Measurements from ENCODE around the gene FRMD3.

FRMD3 gene

DNA sequence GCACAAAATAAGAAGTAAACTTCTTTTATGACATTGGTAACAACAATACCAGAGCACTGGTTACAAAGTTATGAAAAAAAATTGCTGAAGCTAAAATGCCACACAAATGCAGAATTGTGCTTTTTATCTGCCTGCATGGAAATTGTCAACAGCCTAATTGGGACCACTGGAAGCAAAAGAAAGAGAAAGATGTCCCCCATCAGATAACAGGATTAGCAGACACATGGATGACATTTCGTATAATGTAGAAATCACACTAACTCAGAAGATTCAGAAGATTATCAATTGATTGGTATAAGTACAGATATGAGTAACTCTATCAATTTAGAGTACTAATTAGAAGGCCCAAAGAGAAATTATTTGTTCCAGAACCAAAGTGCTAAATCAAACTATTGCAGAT is 19.1 kb upstream of the FRMD3 start:
- no peak overlapping the region for H3K9ac ChIP-seq (ENCODE audit: low read depth, low read length)
- no peaks in the 10 kb centered on the region for H3K9me3 ChIP-seq (ENCODE audit: control insufficient read depth, insufficient read depth, low read length)
- H3K4me3 ChIP-seq (ENCODE audit: low read depth, low read length) = no peak overlapping the region
- H3K36me3 ChIP-seq (ENCODE audit: control insufficient read depth, insufficient read depth, low read length) = no peaks in the 10 kb centered on the region
- H3K4me1 ChIP-seq (ENCODE audit: control insufficient read depth, insufficient read depth, low read length) = no peaks in the 10 kb centered on the region
- H3K27me3 ChIP-seq (ENCODE audit: control insufficient read depth, insufficient read depth, low read length) = no peaks in the 10 kb centered on the region

DNA sequence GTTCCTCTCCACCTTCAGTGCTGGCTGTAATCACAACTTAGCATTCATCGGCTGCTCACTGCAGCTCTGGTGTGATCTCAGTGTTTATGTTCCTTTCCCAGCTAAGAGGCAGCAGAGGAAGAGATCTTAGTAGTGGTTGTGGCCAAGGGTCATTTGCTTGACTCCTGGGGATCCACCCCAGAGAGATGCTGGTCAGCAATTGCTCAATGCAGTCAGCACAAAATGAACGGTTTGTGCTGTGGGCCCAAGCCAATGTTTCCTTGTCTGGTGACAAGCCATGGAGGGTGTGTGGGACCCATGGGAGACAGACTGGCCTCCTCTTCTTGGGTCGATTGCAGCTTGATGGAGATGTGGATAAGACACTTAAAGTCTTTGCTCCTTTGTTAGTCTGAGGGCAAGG is 16.1 kb upstream of the FRMD3 start:
- no peak overlapping the region for H3K4me3 ChIP-seq (ENCODE audit: low read depth, low read length)
- H3K27me3 ChIP-seq (ENCODE audit: control insufficient read depth, insufficient read depth, low read length) = no peaks in the 10 kb centered on the region
- no peaks in the 10 kb centered on the region for H3K36me3 ChIP-seq (ENCODE audit: control insufficient read depth, insufficient read depth, low read length)
- H3K4me1 ChIP-seq (ENCODE audit: control insufficient read depth, insufficient read depth, low read length) = no peaks in the 10 kb centered on the region
- no peak overlapping the region for H3K9ac ChIP-seq (ENCODE audit: low read depth, low read length)
- no peaks in the 10 kb centered on the region for H3K9me3 ChIP-seq (ENCODE audit: control insufficient read depth, insufficient read depth, low read length)

DNA sequence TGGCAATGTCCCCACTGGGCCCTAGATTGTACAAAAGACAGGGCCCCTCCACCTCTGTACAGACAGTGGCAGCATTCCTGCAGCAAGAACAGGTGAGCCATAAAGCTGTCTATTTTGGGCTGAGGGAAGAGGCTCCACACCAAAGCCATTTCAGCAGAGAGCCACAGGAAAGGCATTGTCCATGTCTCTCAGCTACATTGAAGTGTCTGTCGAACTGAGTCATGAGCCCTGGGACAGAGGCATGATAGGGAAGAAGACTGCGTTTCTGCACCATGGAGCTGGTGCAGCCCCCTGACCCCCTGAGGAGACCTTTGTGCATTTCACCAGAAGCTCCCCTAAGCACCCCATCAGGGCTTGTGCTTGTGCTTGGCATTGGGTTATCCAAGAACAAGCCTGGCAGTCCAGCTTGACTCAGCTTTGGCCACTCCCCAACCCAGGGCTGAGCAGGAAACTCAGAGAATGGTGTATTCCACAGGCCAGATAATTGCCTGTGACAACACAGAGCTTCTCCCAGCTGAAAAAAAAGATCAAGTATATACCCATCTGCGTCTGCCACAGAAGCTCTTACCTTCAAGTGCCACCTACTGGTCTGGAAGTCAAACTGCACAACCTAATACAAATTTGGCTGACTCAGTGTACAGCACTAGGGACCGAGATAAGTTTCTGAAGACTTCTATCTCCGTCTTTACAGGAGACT is 5.9 kb upstream of the FRMD3 start:
- no peaks in the 10 kb centered on the region for H3K9me3 ChIP-seq (ENCODE audit: control insufficient read depth, insufficient read depth, low read length)
- no peak overlapping the region for H3K4me3 ChIP-seq (ENCODE audit: low read depth, low read length)
- H3K9ac ChIP-seq (ENCODE audit: low read depth, low read length) = no peak overlapping the region
- H3K27me3 ChIP-seq (ENCODE audit: control insufficient read depth, insufficient read depth, low read length) = peaks cover 26% of the 10 kb centered on the region
- no peaks in the 10 kb centered on the region for H3K4me1 ChIP-seq (ENCODE audit: control insufficient read depth, insufficient read depth, low read length)
- no peaks in the 10 kb centered on the region for H3K36me3 ChIP-seq (ENCODE audit: control insufficient read depth, insufficient read depth, low read length)

GRCh38 chr9:83538890-83539238 is 663 bp upstream of the FRMD3 start:
- H3K36me3 ChIP-seq (ENCODE audit: control insufficient read depth, insufficient read depth, low read length) = no peaks in the 10 kb centered on the region
- H3K4me1 ChIP-seq (ENCODE audit: control insufficient read depth, insufficient read depth, low read length) = peaks cover 2% of the 10 kb centered on the region
- H3K9me3 ChIP-seq (ENCODE audit: control insufficient read depth, insufficient read depth, low read length) = no peaks in the 10 kb centered on the region
- no peak overlapping the region for H3K9ac ChIP-seq (ENCODE audit: low read depth, low read length)
- H3K27me3 ChIP-seq (ENCODE audit: control insufficient read depth, insufficient read depth, low read length) = peaks cover 69% of the 10 kb centered on the region
- H3K4me3 ChIP-seq (ENCODE audit: low read depth, low read length) = peak overlapping the region; percentile 67

DNA sequence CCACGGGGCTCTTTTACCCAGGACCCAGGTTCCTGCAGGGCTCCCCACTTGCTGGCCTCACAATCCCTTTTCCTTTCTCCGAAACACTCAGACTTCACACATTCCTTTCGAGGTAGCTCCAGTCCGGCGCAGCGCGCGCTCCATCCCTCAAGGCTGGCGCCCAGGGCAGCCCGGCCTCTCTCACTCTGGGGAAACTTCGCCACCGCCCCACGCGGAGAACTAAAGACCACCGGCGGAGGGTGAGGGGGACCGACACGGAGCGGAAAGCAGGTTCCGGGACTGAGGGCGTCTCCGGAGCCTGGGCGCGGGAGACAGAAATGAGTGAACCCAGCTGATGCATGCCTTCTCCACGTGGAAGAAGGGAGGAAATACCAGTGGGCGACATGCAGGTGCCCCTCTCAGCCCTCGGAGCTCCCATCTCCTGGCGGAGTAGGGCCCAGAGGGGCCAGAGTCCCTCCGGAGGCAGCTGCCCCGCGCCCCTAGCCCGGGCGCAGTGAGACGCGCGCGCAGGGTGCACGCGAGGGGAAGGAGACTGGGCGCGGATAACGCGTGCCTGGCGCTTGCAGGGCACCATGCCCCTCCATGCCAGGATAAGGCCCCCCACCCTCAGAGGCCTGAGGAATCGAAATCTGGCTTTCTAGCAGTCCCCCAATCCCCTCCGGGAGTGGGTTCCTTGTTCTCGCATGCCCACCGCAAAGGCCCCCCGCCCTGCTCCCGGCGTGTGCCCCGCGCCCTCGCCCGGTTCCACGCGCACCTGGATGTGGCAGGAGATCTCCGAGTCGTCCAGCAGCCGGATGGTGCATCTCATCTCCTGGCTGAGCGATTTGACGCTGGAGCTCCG is 650 bp downstream of the FRMD3 start:
- no peaks in the 10 kb centered on the region for H3K36me3 ChIP-seq (ENCODE audit: control insufficient read depth, insufficient read depth, low read length)
- peaks cover 2% of the 10 kb centered on the region for H3K4me1 ChIP-seq (ENCODE audit: control insufficient read depth, insufficient read depth, low read length)
- H3K27me3 ChIP-seq (ENCODE audit: control insufficient read depth, insufficient read depth, low read length) = peaks cover 70% of the 10 kb centered on the region
- H3K9ac ChIP-seq (ENCODE audit: low read depth, low read length) = peak overlapping the region; percentile 37
- H3K4me3 ChIP-seq (ENCODE audit: low read depth, low read length) = peak overlapping the region; percentile 67
- no peaks in the 10 kb centered on the region for H3K9me3 ChIP-seq (ENCODE audit: control insufficient read depth, insufficient read depth, low read length)

GRCh38 chr9:83536332-83536731 is 1.9 kb downstream of the FRMD3 start:
- no peaks in the 10 kb centered on the region for H3K9me3 ChIP-seq (ENCODE audit: control insufficient read depth, insufficient read depth, low read length)
- H3K27me3 ChIP-seq (ENCODE audit: control insufficient read depth, insufficient read depth, low read length) = peaks cover 67% of the 10 kb centered on the region
- no peaks in the 10 kb centered on the region for H3K36me3 ChIP-seq (ENCODE audit: control insufficient read depth, insufficient read depth, low read length)
- H3K9ac ChIP-seq (ENCODE audit: low read depth, low read length) = no peak overlapping the region
- peaks cover 2% of the 10 kb centered on the region for H3K4me1 ChIP-seq (ENCODE audit: control insufficient read depth, insufficient read depth, low read length)
- H3K4me3 ChIP-seq (ENCODE audit: low read depth, low read length) = no peak overlapping the region

GRCh38 chr9:83535736-83536135 is 2.5 kb downstream of the FRMD3 start:
- peaks cover 62% of the 10 kb centered on the region for H3K27me3 ChIP-seq (ENCODE audit: control insufficient read depth, insufficient read depth, low read length)
- H3K9me3 ChIP-seq (ENCODE audit: control insufficient read depth, insufficient read depth, low read length) = no peaks in the 10 kb centered on the region
- H3K9ac ChIP-seq (ENCODE audit: low read depth, low read length) = no peak overlapping the region
- peaks cover 2% of the 10 kb centered on the region for H3K4me1 ChIP-seq (ENCODE audit: control insufficient read depth, insufficient read depth, low read length)
- no peak overlapping the region for H3K4me3 ChIP-seq (ENCODE audit: low read depth, low read length)
- no peaks in the 10 kb centered on the region for H3K36me3 ChIP-seq (ENCODE audit: control insufficient read depth, insufficient read depth, low read length)

- peaks cover 40% of the 10 kb centered on the region for H3K27me3 ChIP-seq (ENCODE audit: control insufficient read depth, insufficient read depth, low read length)
These were observed 4.9 kb downstream of the FRMD3 start for GRCh38 chr9:83533296-83533695.

GRCh38 chr9:83526901-83527300 is 11.3 kb downstream of the FRMD3 start:
- Histone ChIP-seq H3K4me3 (ENCODE audit: low read depth, low read length) (no peak overlapping the region), H3K9me3 (ENCODE audit: control insufficient read depth, insufficient read depth, low read length) (no peaks in the 10 kb centered on the region), H3K9ac (ENCODE audit: low read depth, low read length) (no peak overlapping the region), H3K27me3 (ENCODE audit: control insufficient read depth, insufficient read depth, low read length) (no peaks in the 10 kb centered on the region), H3K4me1 (ENCODE audit: control insufficient read depth, insufficient read depth, low read length) (peaks cover 2% of the 10 kb centered on the region), H3K36me3 (ENCODE audit: control insufficient read depth, insufficient read depth, low read length) (no peaks in the 10 kb centered on the region)

More at GRCh38 chr9:83533296-83533695, 4.9 kb downstream of the FRMD3 start:
- no peak overlapping the region for H3K4me3 ChIP-seq (ENCODE audit: low read depth, low read length)
- H3K36me3 ChIP-seq (ENCODE audit: control insufficient read depth, insufficient read depth, low read length) = no peaks in the 10 kb centered on the region
- H3K4me1 ChIP-seq (ENCODE audit: control insufficient read depth, insufficient read depth, low read length) = peaks cover 2% of the 10 kb centered on the region
- no peaks in the 10 kb centered on the region for H3K9me3 ChIP-seq (ENCODE audit: control insufficient read depth, insufficient read depth, low read length)
- H3K9ac ChIP-seq (ENCODE audit: low read depth, low read length) = no peak overlapping the region

DNA sequence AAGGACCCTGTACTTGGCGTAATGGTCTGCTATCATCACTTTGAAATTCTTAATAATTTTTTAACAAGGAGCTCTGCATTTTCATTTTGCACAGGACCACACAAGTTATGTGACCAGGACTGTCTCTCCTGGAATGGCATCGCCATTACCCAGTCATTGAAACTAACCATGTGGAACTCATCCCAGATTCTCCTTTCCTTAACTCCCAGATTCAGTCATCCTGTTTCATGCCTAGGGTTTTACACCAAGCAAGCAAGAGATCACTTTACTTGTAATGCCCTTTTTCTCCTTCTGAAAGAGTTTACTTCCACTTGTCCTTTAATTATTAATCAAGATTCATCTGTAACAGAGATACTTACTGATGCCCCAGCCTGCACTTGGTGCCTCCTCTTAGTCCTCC is 12.0 kb downstream of the FRMD3 start:
- Histone ChIP-seq H3K27me3 (ENCODE audit: control insufficient read depth, insufficient read depth, low read length) (no peaks in the 10 kb centered on the region), H3K36me3 (ENCODE audit: control insufficient read depth, insufficient read depth, low read length) (no peaks in the 10 kb centered on the region), H3K4me1 (ENCODE audit: control insufficient read depth, insufficient read depth, low read length) (peaks cover 2% of the 10 kb centered on the region), H3K4me3 (ENCODE audit: low read depth, low read length) (no peak overlapping the region), H3K9me3 (ENCODE audit: control insufficient read depth, insufficient read depth, low read length) (no peaks in the 10 kb centered on the region), H3K9ac (ENCODE audit: low read depth, low read length) (no peak overlapping the region)

- Histone ChIP-seq H3K9me3 (ENCODE audit: control insufficient read depth, insufficient read depth, low read length) (no peaks in the 10 kb centered on the region), H3K9ac (ENCODE audit: low read depth, low read length) (no peak overlapping the region), H3K4me1 (ENCODE audit: control insufficient read depth, insufficient read depth, low read length) (peaks cover 2% of the 10 kb centered on the region), H3K4me3 (ENCODE audit: low read depth, low read length) (no peak overlapping the region), H3K36me3 (ENCODE audit: control insufficient read depth, insufficient read depth, low read length) (no peaks in the 10 kb centered on the region), H3K27me3 (ENCODE audit: control insufficient read depth, insufficient read depth, low read length) (no peaks in the 10 kb centered on the region)
These were observed 14.5 kb downstream of the FRMD3 start for GRCh38 chr9:83523684-83524083.

- no peaks in the 10 kb centered on the region for H3K36me3 ChIP-seq (ENCODE audit: control insufficient read depth, insufficient read depth, low read length)
- H3K9ac ChIP-seq (ENCODE audit: low read depth, low read length) = no peak overlapping the region
- H3K4me1 ChIP-seq (ENCODE audit: control insufficient read depth, insufficient read depth, low read length) = no peaks in the 10 kb centered on the region
- no peaks in the 10 kb centered on the region for H3K9me3 ChIP-seq (ENCODE audit: control insufficient read depth, insufficient read depth, low read length)
- no peaks in the 10 kb centered on the region for H3K27me3 ChIP-seq (ENCODE audit: control insufficient read depth, insufficient read depth, low read length)
- no peak overlapping the region for H3K4me3 ChIP-seq (ENCODE audit: low read depth, low read length)
These were observed 16.8 kb downstream of the FRMD3 start for GRCh38 chr9:83521411-83521810.
